Karpas-422 (cell line): ENCODE data around the gene ABCA2. TPM values are rescaled to one million over a fixed set of nuclear protein-coding genes. Genes with fewer than 3 reads are reported as not detected.

Source experiments
- DNase-seq: peaks from one replicate; pipeline ENCODE4 v3.0.0-alpha.2; 2015
- H2AFZ ChIP-seq: fragments of 200-600 bp; sonication (generic); 2 replicates; pipeline ENCODE4 v1.6.1; 2014; ENCODE audit warnings: antibody characterized with exemption, low read length, mixed read lengths
- H3K27ac ChIP-seq: fragments of 200-600 bp; sonication (generic); 2 replicates; pipeline ENCODE4 v1.5.1; 2014; ENCODE audit warnings: mild to moderate bottlenecking, low read length, moderate library complexity
- H3K27me3 ChIP-seq: fragments of 200-600 bp; sonication (generic); 2 replicates; pipeline ENCODE4 v1.6.1; 2014; ENCODE audit warnings: low read length, mixed read lengths
- H3K36me3 ChIP-seq: fragments of 200-600 bp; sonication (generic); 2 replicates; pipeline ENCODE4 v1.6.1; 2014; ENCODE audit warnings: low read length, mixed read lengths; ENCODE audit not compliant: insufficient read depth
- H3K4me1 ChIP-seq: fragments of 200-600 bp; sonication (generic); 2 replicates; pipeline ENCODE4 v1.6.1; 2014; ENCODE audit warnings: mild to moderate bottlenecking, low read length, mixed read lengths
- H3K4me2 ChIP-seq: fragments of 200-600 bp; sonication (generic); 2 replicates; pipeline ENCODE4 v1.6.1; 2014; ENCODE audit warnings: low read length, low read depth, mild to moderate bottlenecking; ENCODE audit not compliant: poor library complexity, severe bottlenecking
- H3K4me3 ChIP-seq: fragments of 200-600 bp; sonication (generic); 2 replicates; pipeline ENCODE4 v1.5.1; 2014; ENCODE audit warnings: mild to moderate bottlenecking, antibody characterized with exemption, low read length, mixed read lengths
- H3K79me2 ChIP-seq: fragments of 200-600 bp; sonication (generic); 2 replicates; pipeline ENCODE4 v1.6.1; 2014; ENCODE audit warnings: mild to moderate bottlenecking, low read length, mixed read lengths
- H3K9ac ChIP-seq: fragments of 200-600 bp; sonication (generic); 2 replicates; pipeline ENCODE4 v1.6.0; 2014; ENCODE audit warnings: low read length
- H3K9me2 ChIP-seq: fragments of 200-600 bp; sonication (generic), shearing (Covaris generic); replicated peaks from 2 replicates; pipeline ENCODE4 v1.6.0; 2014; ENCODE audit warnings: mild to moderate bottlenecking, low read length, moderate library complexity; ENCODE audit not compliant: insufficient read depth
- H3K9me3 ChIP-seq: fragments of 300-700, 200-600 bp; sonication (generic); 2 replicates; pipeline ENCODE4 v1.6.1; 2014; ENCODE audit warnings: low read length, mixed read lengths
- H4K20me1 ChIP-seq: fragments of 200-600 bp; sonication (generic); 2 replicates; pipeline ENCODE4 v1.6.1; 2014; ENCODE audit warnings: mild to moderate bottlenecking, antibody characterized with exemption, low read length, low read depth; ENCODE audit not compliant: insufficient read depth
- total RNA-seq: library from RNA; depleted of rRNA; stranded (reverse); fragments of >200 nt; shearing (Covaris generic); gene quantifications from 2 replicates; pipeline ENCODE4 v1.2.3, GENCODE V29; 2014; ENCODE audit warnings: low replicate concordance

ABCA2 gene
- total RNA-seq, 1 experiment from 2014 or later = 2.4 TPM

DNA sequence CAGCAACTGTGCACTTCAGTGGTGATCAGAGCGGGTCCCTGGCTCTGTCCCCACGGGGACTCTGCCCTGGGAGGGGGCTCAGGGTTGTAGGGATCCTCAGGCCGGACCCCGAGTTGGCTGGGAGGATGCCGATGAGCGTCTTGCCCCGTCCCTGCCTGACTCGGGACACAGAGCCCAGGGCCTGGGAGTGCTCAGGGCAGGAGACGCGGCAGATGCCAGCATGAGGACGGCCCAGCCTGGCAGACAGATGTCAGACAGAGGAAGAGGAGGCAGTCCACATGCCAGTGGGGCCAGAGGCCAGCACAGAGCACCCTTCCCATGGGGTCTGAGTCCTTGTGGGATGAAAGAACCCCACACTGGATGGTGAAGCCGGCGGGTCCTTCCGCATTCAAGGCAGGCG, 64.7 kb downstream of the ABCA2 start:
- Histone ChIP-seq H3K4me2 (no peak overlapping the region), H3K36me3 (no peaks in the 10 kb centered on the region), H4K20me1 (0 out of 2 replicates have a peak, but pooled peaks cover 3% of the 10 kb centered on the region), H3K9me3 (no peaks in the 10 kb centered on the region), H3K9me2 (no peaks in the 10 kb centered on the region), H3K4me3 (no peak overlapping the region), H2AFZ (no peak overlapping the region), H3K79me2 (no peaks in the 10 kb centered on the region), H3K4me1 (no peaks in the 10 kb centered on the region), H3K27ac (no peak overlapping the region), H3K9ac (no peak overlapping the region), H3K27me3 (no peaks in the 10 kb centered on the region)
- DNase-seq = no peak

GRCh38 chr9:136962701-136963248, 65.3 kb downstream of the ABCA2 start:
- H3K79me2 ChIP-seq = no peaks in the 10 kb centered on the region
- H4K20me1 ChIP-seq = 0 out of 2 replicates have a peak, but pooled peaks cover 3% of the 10 kb centered on the region
- H3K27ac ChIP-seq = no peak overlapping the region
- no peaks in the 10 kb centered on the region for H3K4me1 ChIP-seq
- no peak overlapping the region for H3K4me3 ChIP-seq
- H3K36me3 ChIP-seq = no peaks in the 10 kb centered on the region
- H3K9me3 ChIP-seq = no peaks in the 10 kb centered on the region
- no peak overlapping the region for H3K9ac ChIP-seq
- no peaks in the 10 kb centered on the region for H3K27me3 ChIP-seq
- DNase-seq = no peak
- H2AFZ ChIP-seq = no peak overlapping the region
- no peak overlapping the region for H3K4me2 ChIP-seq
- H3K9me2 ChIP-seq = no peaks in the 10 kb centered on the region

DNA sequence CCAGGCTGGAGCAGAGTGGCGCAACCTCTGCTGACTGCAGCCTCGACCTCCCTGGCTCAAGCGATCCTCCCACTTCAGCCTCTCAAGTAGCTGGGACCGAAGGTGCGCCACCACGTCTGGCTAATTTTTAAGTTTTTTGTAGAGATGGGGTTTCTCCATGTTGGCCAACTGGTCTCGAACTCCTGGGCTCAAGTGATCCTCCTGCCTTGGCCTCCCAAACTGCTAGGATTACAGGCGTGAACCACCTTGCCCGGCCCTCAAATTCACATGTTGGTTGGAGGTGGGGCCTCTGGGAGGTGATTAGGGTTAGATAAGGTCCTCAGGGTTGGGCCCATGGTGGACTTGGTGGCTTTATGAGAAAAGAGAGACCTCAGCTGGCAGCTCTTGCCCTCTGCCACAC, 65.9 kb downstream of the ABCA2 start:
- Histone ChIP-seq H3K27me3 (no peaks in the 10 kb centered on the region), H3K4me2 (no peak overlapping the region), H3K9ac (no peak overlapping the region), H3K9me2 (no peaks in the 10 kb centered on the region), H3K79me2 (no peaks in the 10 kb centered on the region), H3K9me3 (no peaks in the 10 kb centered on the region), H4K20me1 (0 out of 2 replicates have a peak, but pooled peaks cover 3% of the 10 kb centered on the region), H3K4me3 (no peak overlapping the region), H3K27ac (no peak overlapping the region), H3K4me1 (no peaks in the 10 kb centered on the region), H3K36me3 (no peaks in the 10 kb centered on the region), H2AFZ (no peak overlapping the region)
- DNase-seq = no peak

DNA sequence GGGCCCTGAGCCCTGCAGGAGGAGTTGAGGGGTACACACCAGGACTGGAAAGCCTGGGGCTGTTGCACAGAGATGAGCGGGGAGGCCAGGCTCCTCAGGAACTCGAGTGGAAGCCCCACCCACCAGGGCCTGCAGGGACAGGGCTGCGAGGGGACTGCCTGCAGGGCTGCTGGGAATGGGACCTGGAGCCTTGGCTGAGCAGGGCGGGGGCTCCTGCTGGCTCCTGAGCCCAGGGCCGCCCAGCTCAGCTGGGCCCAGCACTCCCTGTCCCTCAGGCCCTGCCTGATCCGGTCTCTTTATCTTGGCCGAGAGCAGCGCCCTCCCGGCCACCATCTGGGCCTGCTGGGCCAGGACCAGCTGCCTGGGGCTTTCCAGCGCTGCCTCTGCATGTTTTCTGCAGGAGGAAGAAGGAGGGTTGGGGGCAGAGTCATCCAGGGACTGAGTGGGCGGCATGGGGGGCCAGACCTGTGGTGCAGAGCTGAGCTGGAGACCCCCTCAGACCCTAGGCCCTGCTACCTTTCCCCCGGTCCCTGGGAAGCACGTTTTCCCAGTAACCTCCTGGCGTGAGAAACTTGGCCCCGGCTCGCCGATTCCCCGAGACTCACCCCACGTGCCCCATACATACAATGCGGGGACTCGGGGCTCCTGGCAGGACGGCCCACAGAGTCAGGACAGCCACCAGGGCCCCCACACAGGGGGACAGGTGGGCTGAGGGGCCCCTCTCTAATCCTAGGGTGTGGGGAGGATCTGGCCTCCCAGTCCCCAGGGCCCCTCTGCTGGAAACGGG, 66.6 kb downstream of the ABCA2 start:
- Histone ChIP-seq H2AFZ (no peak overlapping the region), H3K9me3 (no peaks in the 10 kb centered on the region), H3K36me3 (no peaks in the 10 kb centered on the region), H3K4me1 (no peaks in the 10 kb centered on the region), H4K20me1 (0 out of 2 replicates have a peak, but pooled peaks cover 3% of the 10 kb centered on the region), H3K9me2 (no peaks in the 10 kb centered on the region), H3K27ac (no peak overlapping the region), H3K27me3 (no peaks in the 10 kb centered on the region), H3K4me2 (no peak overlapping the region), H3K79me2 (no peaks in the 10 kb centered on the region), H3K4me3 (no peak overlapping the region), H3K9ac (no peak overlapping the region)
- no peak for DNase-seq

GRCh38 chr9:136960938-136961275, 67.1 kb downstream of the ABCA2 start:
- Histone ChIP-seq H3K79me2 (no peaks in the 10 kb centered on the region), H3K36me3 (no peaks in the 10 kb centered on the region), H3K27me3 (no peaks in the 10 kb centered on the region), H3K4me2 (no peak overlapping the region), H3K27ac (no peak overlapping the region), H3K9me3 (no peaks in the 10 kb centered on the region), H3K9ac (no peak overlapping the region), H4K20me1 (0 out of 2 replicates have a peak, but pooled peaks cover 3% of the 10 kb centered on the region), H2AFZ (no peak overlapping the region), H3K9me2 (no peaks in the 10 kb centered on the region), H3K4me3 (no peak overlapping the region), H3K4me1 (no peaks in the 10 kb centered on the region)
- DNase-seq = no peak

DNA sequence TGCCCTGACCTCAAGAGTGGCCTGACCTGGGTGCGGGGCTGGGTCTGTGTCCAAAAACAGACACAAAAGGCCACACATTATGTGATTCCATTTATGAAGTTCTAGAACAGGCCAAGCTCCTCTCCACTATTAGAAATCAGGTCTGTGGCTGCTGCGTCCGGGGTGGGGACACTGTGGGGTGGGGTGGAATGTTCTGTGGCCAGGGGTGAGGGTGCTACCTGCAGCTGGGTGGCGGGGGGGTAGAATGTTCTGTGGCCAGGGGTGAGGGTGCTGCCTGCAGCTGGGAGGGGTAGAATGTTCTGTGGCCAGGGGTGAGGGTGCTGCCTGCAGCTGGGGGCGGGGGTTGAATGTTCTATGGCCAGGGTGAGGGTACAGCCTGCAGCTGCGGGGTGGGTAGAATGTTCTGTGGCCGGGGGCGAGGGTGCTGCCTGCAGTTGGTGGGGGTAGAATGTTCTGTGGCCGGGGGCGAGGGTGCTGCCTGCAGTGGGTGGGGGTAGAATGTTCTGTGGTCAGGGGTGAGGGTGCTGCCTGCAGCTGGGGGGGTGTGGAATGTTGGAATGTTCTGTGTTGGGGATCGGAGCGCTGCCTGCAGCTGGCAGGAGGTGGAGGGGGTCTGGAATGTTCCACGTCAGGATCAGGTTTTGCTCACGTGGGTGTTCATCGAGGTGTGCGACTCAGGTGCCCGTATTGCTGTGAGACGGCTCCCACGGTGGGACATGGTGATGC, 67.7 kb downstream of the ABCA2 start:
- no peak overlapping the region for H3K4me3 ChIP-seq
- no peaks in the 10 kb centered on the region for H3K9me3 ChIP-seq
- no peak overlapping the region for H3K4me2 ChIP-seq
- no peaks in the 10 kb centered on the region for H3K4me1 ChIP-seq
- no peak overlapping the region for H3K9ac ChIP-seq
- H3K9me2 ChIP-seq = no peaks in the 10 kb centered on the region
- H4K20me1 ChIP-seq = 0 out of 2 replicates have a peak, but pooled peaks cover 3% of the 10 kb centered on the region
- H2AFZ ChIP-seq = no peak overlapping the region
- H3K36me3 ChIP-seq = no peaks in the 10 kb centered on the region
- DNase-seq = no peak
- H3K79me2 ChIP-seq = no peaks in the 10 kb centered on the region
- H3K27ac ChIP-seq = no peak overlapping the region
- no peaks in the 10 kb centered on the region for H3K27me3 ChIP-seq

- no peak for DNase-seq
- H3K4me3 ChIP-seq = no peak overlapping the region
- H3K9me3 ChIP-seq = no peaks in the 10 kb centered on the region
- no peaks in the 10 kb centered on the region for H3K27me3 ChIP-seq
- H3K9me2 ChIP-seq = no peaks in the 10 kb centered on the region
- 0 out of 2 replicates have a peak, but pooled peaks cover 3% of the 10 kb centered on the region for H4K20me1 ChIP-seq
- no peak overlapping the region for H3K9ac ChIP-seq
- H3K36me3 ChIP-seq = no peaks in the 10 kb centered on the region
- H3K4me2 ChIP-seq = no peak overlapping the region
- H3K27ac ChIP-seq = no peak overlapping the region
- H3K79me2 ChIP-seq = no peaks in the 10 kb centered on the region
- H2AFZ ChIP-seq = no peak overlapping the region
- no peaks in the 10 kb centered on the region for H3K4me1 ChIP-seq
Observed at GRCh38 chr9:136958898-136959850, 68.9 kb downstream of the ABCA2 start.
